ENCODE measurements around the gene FAAP100.

FAAP100 gene

DNA sequence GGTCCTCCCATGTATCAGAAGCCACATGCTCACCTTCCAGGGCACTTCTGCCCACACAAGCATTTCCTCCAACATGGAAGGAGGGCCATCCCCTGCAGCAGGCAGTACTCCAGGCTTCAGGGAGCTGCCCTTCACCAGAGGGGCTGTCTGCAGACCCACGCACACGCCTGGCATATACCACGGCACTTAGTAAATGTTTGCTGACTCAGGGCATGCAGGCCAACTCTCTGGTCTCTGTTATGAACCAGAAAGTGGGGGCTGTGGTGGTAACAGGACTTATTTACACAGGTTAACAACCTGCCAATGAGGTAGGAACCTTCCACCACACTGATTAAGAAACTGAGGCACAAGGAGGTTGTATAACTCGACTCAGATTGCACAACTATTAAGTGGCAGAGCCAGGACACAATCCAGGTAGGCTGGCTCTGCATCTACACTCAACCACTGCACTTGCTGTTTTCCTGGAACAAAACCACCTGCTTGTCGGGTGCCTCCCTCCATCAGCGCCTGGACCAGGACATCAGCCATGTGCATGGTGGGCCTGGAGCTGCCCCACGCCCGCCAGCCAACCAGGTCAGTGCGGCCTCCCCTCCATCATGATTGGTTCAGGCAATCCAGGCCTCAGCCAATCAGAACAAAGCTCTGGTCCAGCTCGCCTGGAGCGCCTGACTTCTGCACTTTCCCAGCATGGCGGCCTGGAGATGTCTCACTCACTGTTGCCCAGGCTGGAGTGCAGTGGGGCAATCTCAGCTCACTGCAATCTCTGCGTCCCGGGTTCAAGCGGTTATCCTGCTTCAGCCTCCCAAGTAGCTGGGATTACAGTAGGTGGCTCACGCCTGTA is 58.7 kb downstream of the FAAP100 start:
- TF ChIP-seq, protein P1, sequence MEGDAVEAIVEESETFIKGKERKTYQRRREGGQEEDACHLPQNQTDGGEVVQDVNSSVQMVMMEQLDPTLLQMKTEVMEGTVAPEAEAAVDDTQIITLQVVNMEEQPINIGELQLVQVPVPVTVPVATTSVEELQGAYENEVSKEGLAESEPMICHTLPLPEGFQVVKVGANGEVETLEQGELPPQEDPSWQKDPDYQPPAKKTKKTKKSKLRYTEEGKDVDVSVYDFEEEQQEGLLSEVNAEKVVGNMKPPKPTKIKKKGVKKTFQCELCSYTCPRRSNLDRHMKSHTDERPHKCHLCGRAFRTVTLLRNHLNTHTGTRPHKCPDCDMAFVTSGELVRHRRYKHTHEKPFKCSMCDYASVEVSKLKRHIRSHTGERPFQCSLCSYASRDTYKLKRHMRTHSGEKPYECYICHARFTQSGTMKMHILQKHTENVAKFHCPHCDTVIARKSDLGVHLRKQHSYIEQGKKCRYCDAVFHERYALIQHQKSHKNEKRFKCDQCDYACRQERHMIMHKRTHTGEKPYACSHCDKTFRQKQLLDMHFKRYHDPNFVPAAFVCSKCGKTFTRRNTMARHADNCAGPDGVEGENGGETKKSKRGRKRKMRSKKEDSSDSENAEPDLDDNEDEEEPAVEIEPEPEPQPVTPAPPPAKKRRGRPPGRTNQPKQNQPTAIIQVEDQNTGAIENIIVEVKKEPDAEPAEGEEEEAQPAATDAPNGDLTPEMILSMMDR (IDR thresholded peaks at IDR 0.05; ENCODE audit: control extremely low read depth, extremely low read depth, low read depth, missing control alignments): no peak
- CTCF ChIA-PET: interaction anchor here (1.0 to 1.4 kb wide), 2 partner anchors 9 to 107 kb away, joined by 4 to 6 read pairs; no protein-coding TSS in a partner anchor
- DNase-seq (ENCODE audit: extremely low spot score): no peak
- POLR2A ChIA-PET: no interaction called here

DNA sequence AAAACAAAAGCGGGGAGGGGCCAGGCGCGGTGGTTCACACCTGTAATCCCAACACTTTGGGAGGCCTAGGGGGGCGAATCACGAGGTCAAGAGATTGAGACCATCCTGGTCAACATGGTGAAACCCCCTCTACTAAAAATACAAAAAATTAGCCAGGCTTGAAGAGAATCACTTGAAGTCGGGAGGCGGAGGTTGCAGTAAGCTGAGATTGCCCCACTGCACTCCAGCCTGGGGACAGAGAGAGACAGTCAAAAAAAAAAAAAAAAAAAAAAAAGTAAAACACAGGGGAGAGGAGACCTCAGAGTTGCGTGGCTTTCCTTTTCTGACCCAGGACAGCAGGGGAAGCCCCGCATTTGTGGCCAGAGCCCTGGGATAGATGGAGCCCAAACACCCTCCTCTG is 59.4 kb downstream of the FAAP100 start:
- no peak for DNase-seq (ENCODE audit: extremely low spot score)
- TF ChIP-seq, protein P1 (IDR thresholded peaks at IDR 0.05; ENCODE audit: control extremely low read depth, extremely low read depth, low read depth, missing control alignments): no peak
- POLR2A ChIA-PET: interaction anchor here (0.6 to 1.0 kb wide), 2 partner anchors 14 to 18 kb away, joined by 3 read pairs; no protein-coding TSS in a partner anchor
- CTCF ChIA-PET: interaction anchor here (1.2 to 1.6 kb wide), 2 partner anchors 9 to 201 kb away, joined by 3 to 4 read pairs; no protein-coding TSS in a partner anchor

DNA sequence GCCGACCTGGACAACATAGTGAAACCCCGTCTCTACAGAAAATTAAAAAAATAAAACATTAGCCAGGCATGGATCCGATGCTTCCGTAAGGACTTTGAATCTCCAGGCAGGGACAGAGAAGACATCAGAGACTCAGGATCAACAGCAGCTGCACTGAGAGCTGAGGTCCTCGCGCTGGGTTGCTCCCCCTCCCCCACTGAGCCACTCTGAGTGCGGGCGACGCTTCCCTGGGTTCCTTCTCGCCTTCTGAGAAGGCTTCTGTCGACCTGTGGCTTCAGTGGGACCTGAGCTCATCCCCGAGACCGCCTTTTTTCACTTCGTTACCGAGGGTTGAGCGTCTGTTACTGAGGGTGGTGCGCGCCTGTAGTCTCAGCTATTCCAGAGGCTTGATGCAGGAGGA is 60.0 kb downstream of the FAAP100 start:
- ChIA-PET CTCF (interaction anchor here (1.2 to 1.6 kb wide), 2 partner anchors 9 to 200 kb away, joined by 3 to 4 read pairs; no protein-coding TSS in a partner anchor), POLR2A (interaction anchor here (0.6 to 1.0 kb wide), 2 partner anchors 15 to 19 kb away, joined by 3 read pairs; no protein-coding TSS in a partner anchor)
- no peak for DNase-seq (ENCODE audit: extremely low spot score)

DNA sequence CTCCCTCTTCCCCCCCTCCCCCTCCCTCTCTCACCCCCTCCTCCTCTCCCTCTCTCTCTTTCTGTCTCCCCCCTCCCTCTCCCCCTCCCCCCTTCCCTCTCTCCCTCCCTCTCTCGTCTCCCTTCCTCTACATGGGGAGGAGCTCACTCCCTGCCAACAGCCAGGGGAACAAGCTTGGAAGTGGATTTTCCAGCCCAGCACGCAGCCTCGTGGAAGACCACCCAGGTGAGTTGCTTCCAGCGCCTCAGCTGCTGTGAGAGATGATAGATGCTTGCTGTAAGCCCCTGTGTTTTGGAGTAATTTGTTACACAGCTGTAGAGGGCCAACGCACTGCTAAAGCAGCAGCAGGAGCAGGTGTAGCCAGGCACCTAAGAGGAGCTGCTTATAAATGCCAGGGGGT is 60.4 kb downstream of the FAAP100 start:
- TF ChIP-seq, protein P1 (IDR thresholded peaks at IDR 0.05; ENCODE audit: control extremely low read depth, extremely low read depth, low read depth, missing control alignments): no peak
- ChIA-PET CTCF (interaction anchor here (1.2 to 1.6 kb wide), 2 partner anchors 8 to 200 kb away, joined by 3 to 4 read pairs; no protein-coding TSS in a partner anchor), POLR2A (interaction anchor here (0.6 to 1.0 kb wide), 2 partner anchors 15 to 19 kb away, joined by 3 read pairs; no protein-coding TSS in a partner anchor)
- no peak for DNase-seq (ENCODE audit: extremely low spot score)

More for the DNA sequence above, 60.0 kb downstream of the FAAP100 start:
- TF ChIP-seq, protein P1 (IDR thresholded peaks at IDR 0.05; ENCODE audit: control extremely low read depth, extremely low read depth, low read depth, missing control alignments): no peak

DNA sequence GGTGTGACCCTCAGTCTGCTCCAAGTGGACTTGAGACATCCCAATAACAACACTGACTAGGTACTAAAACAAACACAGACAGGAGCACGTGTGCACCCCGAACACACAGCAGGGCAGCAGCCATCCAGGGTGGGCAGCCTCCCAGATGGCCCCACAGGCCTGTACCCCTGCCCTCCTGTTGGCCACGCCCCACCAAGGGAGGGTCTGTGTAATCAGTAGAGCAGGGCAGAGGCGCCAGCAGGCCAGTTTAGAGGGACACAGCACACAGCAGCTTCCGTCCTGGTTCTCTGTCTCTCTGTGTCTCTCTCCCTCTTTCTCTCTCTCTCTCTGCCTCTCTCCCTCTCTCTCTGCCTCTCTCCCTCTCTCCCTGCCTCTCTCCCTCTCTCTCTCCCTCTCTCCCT is 61.0 kb downstream of the FAAP100 start:
- DNase-seq (ENCODE audit: extremely low spot score): no peak
- TF ChIP-seq, protein P1 (IDR thresholded peaks at IDR 0.05; ENCODE audit: control extremely low read depth, extremely low read depth, low read depth, missing control alignments): no peak
- CTCF ChIA-PET: interaction anchor here (1.6 kb wide), 1 partner anchor 8 kb away, joined by 4 read pairs; no protein-coding TSS in a partner anchor
- POLR2A ChIA-PET: no interaction called here

Measured in GM10248 (cell line).